Testis (tissue), 3 donors: ENCODE measurements around the gene GREB1L. TPM values are rescaled to one million over a fixed set of nuclear protein-coding genes. Genes with fewer than 3 reads are reported as not detected.

Experiments
- DNase-seq: peaks from one replicate; pipeline ENCODE4 v3.0.0-alpha.2; 2019
- H3K27ac ChIP-seq, 2 donors: fragments of 200-600 bp; sonication (generic); one replicate each; pipeline ENCODE4 v1.5.1; 2019
- H3K27me3 ChIP-seq: fragments of 200-600 bp; sonication (generic); one replicate; pipeline ENCODE4 v1.5.1; 2019
- H3K36me3 ChIP-seq: fragments of 200-600 bp; sonication (generic); one replicate; pipeline ENCODE4 v1.5.1; 2017; ENCODE audit warnings: low read depth; ENCODE audit errors: missing control alignments
- H3K4me1 ChIP-seq: fragments of 200-600 bp; sonication (generic); one replicate; pipeline ENCODE4 v1.5.1; 2019
- H3K4me3 ChIP-seq, 2 donors: fragments of 200-600 bp; sonication (generic); one replicate each; pipeline ENCODE4 v1.5.1; 2017 to 2019
- H3K9me3 ChIP-seq: fragments of 200-600 bp; sonication (generic); one replicate; pipeline ENCODE4 v1.5.1; 2017
- CTCF ChIP-seq, 3 experiments: fragments of 450-650 bp in 2 of 3; fragments of 200-600 bp in 1 of 3; sonication (generic) in 1 of 3; IDR thresholded peaks; one replicate each; pipeline ENCODE4 v1.5.1; 2016 to 2019; ENCODE audit warnings: antibody characterized with exemption in 3 of 3, mild to moderate bottlenecking in 2 of 3, moderate library complexity in 1 of 3
- POLR2A ChIP-seq: fragments of 450-650 bp; IDR thresholded peaks from one replicate; pipeline ENCODE4 v1.6.1; 2017; ENCODE audit warnings: antibody characterized with exemption, mild to moderate bottlenecking, moderate library complexity
- WGBS, 2 donors: methylation state at CpG; one replicate each; pipeline ENCODE4 v1.1.5; 2018; 5-methylcytosine and 5-hydroxymethylcytosine counted together
- intact Hi-C: fragments of 100-400 bp; cut with DNase I; formaldehyde crosslinking; loops from one replicate; pipeline ENCODE4 v1.15.1; 2023; ENCODE audit warnings: low total_unique reads
- polyA plus RNA-seq: library from polyadenylated mRNA; stranded (reverse); fragments of 350-450 nt; fragmentation: Illumina TruSeq; extraction: RNeasy Lipid Tissue Mini Kit (QIAGEN cat#74804); gene quantifications from one replicate; pipeline ENCODE4 v1.2.3, GENCODE V29; 2014; ENCODE audit warnings: low read depth, low replicate concordance; ENCODE audit not compliant: insufficient read depth
- total RNA-seq, 2 donors: library from RNA; depleted of rRNA; stranded (reverse); fragments of >200 nt; gene quantifications; one replicate each; pipeline ENCODE4 v1.2.3, GENCODE V29; 2016

GREB1L gene
- total and polyA plus RNA-seq, 3 donors from 2014 or later = 11.9 to 40.6 (median 38.4) TPM

- no peaks in the 10 kb centered on the region for H3K36me3 ChIP-seq
- no peak overlapping the region for H3K27ac ChIP-seq
- 94 to 98% methylated on average over 2 of the region's 2 CpGs for WGBS, 2 donors
- H3K4me3 ChIP-seq = no peak overlapping the region
- no peak for TF ChIP-seq CTCF (IDR thresholded peaks at IDR 0.05)
- TF ChIP-seq POLR2A = no peak
- no peaks in the 10 kb centered on the region for H3K27me3 ChIP-seq
- intact Hi-C loops = no loop called here
- peaks cover 5% of the 10 kb centered on the region for H3K4me1 ChIP-seq
- DNase-seq = no peak
- no peaks in the 10 kb centered on the region for H3K9me3 ChIP-seq
These were observed 147.3 kb downstream of the GREB1L start for GRCh38 chr18:21389283-21389682.

GRCh38 chr18:21389903-21390302 is 147.9 kb downstream of the GREB1L start:
- Histone ChIP-seq H3K27me3 (no peaks in the 10 kb centered on the region), H3K4me3 (no peak overlapping the region), H3K4me1 (peaks cover 5% of the 10 kb centered on the region), H3K27ac (no peak overlapping the region), H3K9me3 (no peaks in the 10 kb centered on the region), H3K36me3 (no peaks in the 10 kb centered on the region)
- intact Hi-C loops = no loop called here
- DNase-seq = no peak
- WGBS, 2 donors = 100% methylated on average over 1 of the region's 1 CpG
- TF ChIP-seq POLR2A = no peak
- no peak for TF ChIP-seq CTCF (IDR thresholded peaks at IDR 0.05)

DNA sequence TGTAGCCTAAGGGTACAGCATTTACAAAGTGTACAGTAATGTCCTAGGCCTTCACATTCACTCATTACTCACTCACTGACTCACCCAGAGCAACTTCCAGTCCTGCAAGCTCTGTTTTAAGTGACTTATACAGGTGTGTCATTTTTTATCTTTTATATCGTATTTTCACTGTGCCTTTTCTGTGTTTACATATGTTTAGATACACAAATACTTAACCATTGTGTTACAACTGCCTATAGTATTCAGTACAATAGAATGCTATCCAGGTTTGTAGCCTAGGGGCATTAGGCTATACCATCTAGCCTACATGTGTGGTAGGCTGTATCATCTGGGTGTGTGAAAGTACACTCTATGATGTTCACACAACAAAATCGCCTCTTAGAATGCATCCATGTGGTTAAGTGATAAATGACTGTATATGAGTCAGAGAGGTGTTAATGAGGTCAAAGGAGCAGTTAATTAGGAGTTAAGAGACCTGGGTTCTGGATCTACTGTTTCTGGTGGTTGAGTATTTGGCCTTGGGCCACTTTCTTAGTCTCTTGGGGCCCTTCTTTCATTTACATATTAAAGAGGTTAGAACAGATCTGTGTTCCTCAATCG is 149.1 kb downstream of the GREB1L start:
- TF ChIP-seq CTCF (IDR thresholded peaks at IDR 0.05) (no peak), POLR2A (no peak)
- Histone ChIP-seq H3K4me1 (peaks cover 5% of the 10 kb centered on the region), H3K36me3 (no peaks in the 10 kb centered on the region), H3K4me3 (no peak overlapping the region), H3K27me3 (no peaks in the 10 kb centered on the region), H3K27ac (no peak overlapping the region), H3K9me3 (no peaks in the 10 kb centered on the region)
- intact Hi-C loops = no loop called here
- DNase-seq = no peak
- 72 to 80% methylated on average over 3 of the region's 3 CpGs for WGBS, 2 donors

DNA sequence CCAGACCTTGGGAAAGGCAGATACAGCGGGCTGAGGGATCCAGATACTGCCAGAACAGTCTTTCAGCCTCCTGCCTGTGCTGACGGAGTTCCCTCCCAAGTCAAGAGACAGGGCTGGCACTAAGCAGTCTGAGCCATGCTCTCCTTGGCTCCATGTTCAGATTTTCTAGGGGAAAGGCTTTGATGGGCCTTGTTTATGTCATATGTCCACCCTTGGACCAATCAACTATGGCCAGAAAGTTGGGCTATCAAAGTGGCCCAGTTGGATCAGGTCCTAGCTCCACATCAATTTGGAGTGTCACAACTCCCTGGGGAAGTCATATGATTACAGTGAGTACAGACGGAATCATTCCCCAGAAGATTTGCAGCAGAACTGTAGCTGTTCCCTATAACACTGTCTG is 152.0 kb downstream of the GREB1L start:
- no peaks in the 10 kb centered on the region for H3K9me3 ChIP-seq
- no peaks in the 10 kb centered on the region for H3K27me3 ChIP-seq
- no peaks in the 10 kb centered on the region for H3K36me3 ChIP-seq
- no peak for DNase-seq
- TF ChIP-seq POLR2A (no peak), CTCF (IDR thresholded peaks at IDR 0.05) (no peak)
- 66 to 76% methylated on average over 3 of the region's 3 CpGs for WGBS, 2 donors
- no peak overlapping the region for H3K27ac ChIP-seq
- H3K4me3 ChIP-seq = no peak overlapping the region
- no peaks in the 10 kb centered on the region for H3K4me1 ChIP-seq
- intact Hi-C loops = no loop called here

- intact Hi-C loops = no loop called here
- Histone ChIP-seq H3K9me3 (no peaks in the 10 kb centered on the region), H3K27ac (no peak overlapping the region), H3K36me3 (no peaks in the 10 kb centered on the region), H3K4me1 (no peaks in the 10 kb centered on the region), H3K27me3 (no peaks in the 10 kb centered on the region), H3K4me3 (no peak overlapping the region)
- TF ChIP-seq POLR2A = no peak
- no peak for TF ChIP-seq CTCF (IDR thresholded peaks at IDR 0.05)
- 52% methylated on average over 2 of the region's 2 CpGs for WGBS, 2 donors
- no peak for DNase-seq
These were observed 156.1 kb downstream of the GREB1L start for GRCh38 chr18:21398121-21398520.
